ENCODE data around the gene BAIAP2L2.

DNA sequence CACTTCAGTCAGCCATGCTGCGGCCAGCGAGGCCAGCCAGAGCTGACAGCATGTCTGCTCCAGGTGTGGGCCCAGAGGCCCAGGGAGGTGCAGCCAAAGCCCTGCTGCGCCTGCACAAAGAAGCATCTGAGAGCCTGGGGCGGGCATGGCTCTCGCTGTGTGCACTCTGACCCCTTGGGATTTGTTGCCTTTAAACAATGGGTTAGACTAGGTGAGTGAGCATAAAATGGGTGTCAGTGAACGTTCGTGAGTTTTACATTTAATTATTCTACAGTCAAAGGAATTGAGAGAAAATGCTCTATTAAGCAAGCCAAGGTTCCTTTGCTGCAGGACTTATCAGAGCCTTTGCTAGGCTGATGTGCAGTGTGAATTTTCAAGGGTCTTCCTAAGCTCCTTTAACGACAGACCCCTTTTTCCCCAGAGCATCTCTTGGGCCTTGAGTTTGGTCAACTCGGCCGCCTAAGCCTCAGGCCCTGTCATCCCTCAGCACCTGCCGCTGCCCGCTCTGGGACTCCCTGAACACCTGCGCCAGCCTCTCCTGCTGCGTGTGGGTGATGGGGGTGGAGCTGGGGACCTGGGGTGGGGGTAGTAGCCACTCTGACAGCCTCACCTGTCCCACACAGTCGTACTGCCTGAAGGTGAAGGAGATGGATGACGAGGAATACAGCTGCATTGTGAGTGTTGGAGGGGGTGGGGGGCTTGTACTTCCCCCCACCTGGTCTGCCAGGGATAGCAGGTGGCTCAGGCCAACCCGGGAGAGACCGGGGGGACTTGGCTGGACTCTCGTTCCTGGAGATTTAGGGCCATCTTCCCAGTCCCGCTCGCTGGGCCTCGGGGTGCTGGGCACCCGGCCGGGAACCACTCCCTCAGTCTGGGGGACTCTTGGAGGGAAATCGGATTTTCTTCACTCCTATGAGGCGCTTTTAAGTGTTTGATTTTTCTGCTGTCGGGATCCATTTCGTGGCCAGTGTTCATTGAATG, 37.0 kb downstream of the BAIAP2L2 start:
- TF ChIP-seq REST (IDR thresholded peaks at IDR 0.05; ENCODE audit: insufficient read depth in 1 of 2, low read depth in 2 of 2, low read length in 2 of 2), result no peak
- no peak for TF ChIP-seq POLR2AphosphoS5 (IDR thresholded peaks at IDR 0.05; ENCODE audit: low read depth, low read length)

Data from PFSK-1 (cell line).